Activated CD4-positive, CD25-positive, alpha-beta regulatory T cell (primary cell): ENCODE data around the gene TOX3.

Experiments
- DNase-seq, 4 experiments: peaks; one replicate each; lab custom pipeline; 2025; lab: John Stamatoyannopoulos, UW

TOX3 gene

DNA sequence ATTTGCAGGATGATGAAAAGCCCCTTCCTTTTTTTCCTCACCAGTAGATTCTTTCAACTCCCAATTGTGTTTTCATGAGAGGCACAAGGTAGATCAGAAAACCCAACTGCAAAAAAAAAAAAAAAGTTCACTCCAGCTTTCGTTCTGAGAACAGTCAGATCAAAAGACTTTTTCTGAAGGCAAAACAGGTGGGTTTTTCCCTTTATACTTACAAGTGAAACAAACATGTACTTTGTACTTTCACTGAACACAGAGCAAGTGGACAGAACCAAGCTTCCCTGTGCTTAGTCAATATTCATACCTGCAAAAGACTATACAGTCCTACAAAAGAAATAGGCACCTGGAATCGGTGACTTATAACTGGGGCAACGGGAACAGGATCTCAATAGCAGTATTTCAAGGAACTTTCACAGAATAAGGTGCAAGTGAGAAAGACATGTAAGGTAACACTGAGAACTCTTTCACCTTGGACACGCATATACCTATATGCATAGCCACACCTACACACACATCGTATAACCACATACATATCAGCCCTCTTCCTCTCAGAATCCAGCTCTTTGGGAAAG is 54.1 kb downstream of the TOX3 start:
- no peak for DNase-seq

DNA sequence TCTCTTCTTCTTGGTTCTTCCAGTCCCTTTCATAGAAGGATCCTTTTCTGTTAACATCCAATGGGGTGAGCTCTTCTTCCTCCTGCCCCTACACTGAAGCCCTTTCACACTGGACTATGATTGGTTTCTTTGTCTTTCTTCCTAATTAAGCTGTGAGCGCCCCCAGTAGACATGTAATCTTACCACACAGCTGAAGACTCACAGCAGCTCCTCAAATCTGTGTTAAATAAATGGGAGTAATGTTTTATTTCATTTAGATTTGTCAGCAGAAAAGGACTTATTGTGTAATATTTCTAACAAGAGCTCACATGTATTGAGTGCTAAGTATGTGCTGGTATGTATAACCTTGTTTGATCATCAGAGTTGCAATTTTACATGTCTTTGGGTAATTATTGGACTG is 55.7 kb downstream of the TOX3 start:
- no peak for DNase-seq

DNA sequence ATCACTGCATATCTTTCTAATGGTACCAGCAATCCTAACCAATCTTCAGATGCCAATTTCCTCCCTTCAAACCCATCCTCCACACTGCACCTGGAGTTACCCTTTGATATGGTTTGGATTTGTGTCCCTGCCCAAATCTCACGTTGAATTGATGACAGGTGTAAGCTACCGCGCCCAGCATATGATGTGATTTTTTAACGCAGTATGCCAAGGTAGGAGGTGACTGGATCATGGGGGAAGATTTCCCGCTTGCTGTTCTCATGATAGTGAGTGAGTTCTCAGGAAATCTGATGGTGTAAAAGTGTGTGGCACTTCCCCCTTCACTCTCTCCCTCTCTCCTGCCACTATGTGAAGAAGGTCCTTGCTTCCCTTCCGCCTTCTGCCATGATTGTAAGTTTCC is 57.0 kb downstream of the TOX3 start:
- DNase-seq, result no peak

DNA sequence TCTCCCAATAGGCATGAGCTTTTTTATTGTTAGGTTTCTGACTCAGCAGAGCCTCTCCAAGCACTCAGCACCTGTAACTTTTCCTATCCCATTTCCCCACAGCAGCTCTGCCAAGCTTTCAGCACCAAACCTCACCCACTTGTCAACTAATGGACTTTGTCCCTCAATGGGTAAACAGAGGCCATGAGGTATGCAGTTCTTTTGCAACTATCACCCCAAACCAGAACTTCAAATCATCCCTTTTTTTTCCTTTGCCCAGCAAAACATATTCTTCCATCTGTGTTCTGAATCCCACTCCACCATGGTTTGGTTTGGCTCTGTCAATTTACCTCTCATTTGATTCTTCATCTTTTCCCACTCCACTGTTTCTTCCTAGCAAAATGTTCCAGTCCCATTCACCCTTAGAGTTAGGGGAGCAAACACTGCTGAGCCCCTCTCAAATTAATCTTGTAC is 58.1 kb downstream of the TOX3 start:
- no peak for DNase-seq

DNA sequence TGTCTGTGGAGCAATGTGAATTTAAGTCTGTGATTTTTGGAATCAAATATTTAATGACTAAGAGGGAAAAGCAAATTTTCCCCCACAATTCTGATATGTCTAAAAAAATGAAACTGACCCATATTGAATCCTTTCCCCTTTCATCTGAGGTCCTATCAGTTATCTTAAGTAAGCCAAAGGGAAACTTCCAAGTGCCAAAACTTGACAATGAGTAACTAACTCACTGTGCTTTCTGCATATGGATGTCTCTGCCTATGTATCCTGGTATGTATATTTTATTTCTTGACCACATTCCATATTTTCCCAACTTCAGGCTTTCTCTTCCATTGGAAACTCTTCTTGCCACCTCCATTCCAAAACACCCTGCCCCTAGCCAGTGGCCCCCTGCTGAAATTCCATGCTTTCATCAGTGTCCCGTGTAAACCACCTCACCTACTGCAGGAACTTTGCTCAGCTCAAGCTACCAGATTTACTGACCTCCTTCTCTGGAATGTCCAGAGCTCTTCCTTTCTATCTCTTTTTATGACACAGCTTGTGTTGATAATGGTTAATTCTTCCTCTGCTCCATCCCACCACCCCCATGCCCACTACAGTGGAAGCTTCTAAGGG is 59.0 kb downstream of the TOX3 start:
- DNase-seq, result no peak

DNA sequence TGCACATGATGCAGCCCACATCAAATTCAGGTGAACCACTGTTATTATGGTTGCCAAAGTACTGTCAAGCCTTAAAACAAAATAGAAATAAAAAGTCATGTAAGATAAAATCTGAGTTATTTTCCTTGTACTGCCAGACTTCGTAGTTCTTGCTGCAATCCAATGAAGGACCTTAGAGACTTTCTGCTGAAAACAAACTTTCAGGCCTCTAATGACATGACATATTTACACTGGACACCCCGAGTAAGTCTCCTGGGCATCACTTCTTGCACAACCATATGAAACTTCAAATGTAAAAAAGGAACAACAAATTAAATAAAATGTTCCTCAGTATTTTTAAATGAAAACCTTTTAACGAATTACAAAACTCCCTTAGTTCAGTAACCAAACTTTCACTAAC is 66.7 kb downstream of the TOX3 start:
- DNase-seq, result no peak

DNA sequence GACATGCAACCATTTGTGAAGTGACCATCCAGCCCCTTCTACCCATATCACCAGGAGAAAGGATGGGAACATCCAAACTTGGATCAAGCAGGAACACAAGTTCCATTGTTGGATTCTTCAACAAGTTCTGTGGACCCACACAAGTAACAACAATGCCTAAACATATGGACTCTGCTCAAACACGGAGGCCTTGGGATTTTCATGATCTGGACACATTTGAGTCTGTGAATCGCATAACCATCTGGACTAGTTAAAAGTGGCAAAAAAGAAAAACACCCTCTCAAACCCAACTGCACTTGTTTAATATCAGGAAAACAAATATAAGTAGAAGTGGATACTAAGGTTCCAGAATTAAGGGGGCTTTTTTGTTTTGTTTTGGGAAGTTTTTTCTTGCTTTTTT is 70.8 kb downstream of the TOX3 start:
- DNase-seq, result no peak

DNA sequence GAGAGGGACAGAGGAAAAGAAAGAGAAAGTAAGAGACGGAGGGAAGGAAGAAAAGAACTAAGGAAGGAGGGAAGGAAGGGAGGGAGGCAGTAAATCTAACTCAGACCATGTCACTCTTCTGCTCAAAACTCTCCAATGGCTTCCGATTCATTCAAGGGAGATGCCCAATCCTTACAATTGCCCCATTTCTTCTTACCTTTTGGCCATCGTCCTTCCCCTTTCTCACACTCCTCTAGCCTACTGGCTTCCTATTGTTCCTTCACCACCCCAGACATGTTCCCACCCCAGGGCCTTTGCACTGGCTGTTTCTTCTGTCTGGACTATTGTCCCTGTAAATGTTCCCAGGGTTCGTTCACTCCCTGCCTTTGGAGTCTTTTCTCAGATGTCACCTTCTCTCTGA is 72.3 kb downstream of the TOX3 start:
- no peak for DNase-seq

DNA sequence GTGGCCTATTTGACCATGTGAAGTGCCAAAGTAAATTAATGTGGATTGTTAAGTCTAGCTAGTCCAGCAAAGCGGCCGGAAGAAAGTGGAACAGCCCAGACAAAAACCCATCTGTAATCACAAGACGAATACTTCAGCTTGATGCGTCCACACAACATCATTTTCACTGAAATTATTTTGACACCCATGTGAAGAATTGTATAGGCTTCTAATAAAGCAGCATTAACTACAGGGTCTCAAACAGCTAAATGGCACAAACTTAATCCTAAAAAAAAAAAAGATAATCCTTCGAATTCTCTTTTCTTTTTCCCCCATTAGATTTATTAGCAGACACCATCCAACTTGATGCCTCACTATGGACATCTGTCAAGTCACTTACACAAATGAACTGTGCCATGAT is 73.8 kb downstream of the TOX3 start:
- no peak for DNase-seq

DNA sequence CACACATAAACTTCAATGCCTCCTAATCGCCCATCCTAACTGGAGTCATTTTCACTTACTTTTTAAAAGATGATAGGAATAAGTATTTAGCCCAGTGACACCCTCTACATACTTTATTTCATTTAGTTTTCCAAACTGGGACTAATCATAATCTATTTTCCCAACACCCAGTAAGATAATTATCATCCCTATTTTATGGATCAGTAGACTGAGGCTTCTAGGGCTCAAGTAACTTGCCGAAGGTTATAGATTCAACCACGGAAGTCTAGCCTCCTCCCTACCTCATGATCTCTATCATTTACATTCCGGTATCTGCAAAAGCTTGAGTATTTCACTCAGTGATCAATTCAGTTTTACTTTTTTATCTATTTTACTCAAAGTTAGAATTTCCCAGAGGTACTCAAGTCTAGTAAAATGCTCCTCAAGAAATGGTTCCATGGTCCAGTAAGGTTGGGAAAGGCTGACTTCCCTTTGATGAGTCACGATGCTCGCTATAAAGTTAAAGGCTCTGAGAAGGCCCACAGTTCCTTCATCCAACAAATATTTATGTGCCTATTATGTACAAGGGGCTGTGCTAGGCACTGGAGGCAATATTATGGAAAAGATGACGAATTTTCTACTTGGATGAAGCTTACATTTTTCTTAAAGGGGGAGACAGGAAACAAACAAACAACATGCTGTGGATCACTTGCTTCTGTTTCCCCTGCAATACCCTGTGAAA is 75.1 kb downstream of the TOX3 start:
- DNase-seq, result no peak

DNA sequence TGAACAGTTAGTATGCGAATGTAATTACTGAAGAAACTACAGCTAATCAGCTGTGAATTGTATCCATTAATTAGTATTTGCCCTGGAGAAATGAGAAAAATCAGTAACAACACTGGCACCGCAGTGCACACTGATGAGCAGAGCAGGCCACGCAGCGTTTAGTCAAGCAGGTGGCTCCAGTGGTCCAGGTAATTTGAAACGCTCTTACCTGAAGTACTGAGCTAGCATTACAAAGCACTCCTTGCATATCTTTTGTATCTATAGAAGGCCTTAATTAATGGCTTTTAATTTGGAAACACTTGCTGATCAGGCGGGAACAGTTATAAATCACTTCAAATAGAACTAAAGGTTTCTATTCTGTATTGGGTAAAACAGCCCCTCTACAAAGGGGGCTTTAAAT is 76.4 kb downstream of the TOX3 start:
- DNase-seq, result no peak

DNA sequence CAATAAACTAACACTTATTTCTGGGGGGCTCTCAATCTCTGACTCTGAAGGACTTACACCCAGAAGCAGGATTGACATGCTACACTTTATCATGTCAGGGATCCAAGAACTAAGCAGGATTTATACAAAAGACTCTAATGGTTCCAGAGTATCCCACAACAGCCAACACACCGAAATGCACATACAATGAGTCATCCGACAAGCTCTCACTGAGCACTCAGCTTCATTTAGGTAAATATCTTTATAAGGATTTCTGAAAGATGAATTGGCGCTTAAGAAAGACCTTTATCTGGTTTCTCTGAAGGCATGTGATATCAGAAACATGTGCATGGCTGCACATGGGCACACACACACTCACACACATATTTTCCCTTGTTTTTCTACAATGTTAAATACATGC is 77.2 kb downstream of the TOX3 start:
- DNase-seq, result no peak

DNA sequence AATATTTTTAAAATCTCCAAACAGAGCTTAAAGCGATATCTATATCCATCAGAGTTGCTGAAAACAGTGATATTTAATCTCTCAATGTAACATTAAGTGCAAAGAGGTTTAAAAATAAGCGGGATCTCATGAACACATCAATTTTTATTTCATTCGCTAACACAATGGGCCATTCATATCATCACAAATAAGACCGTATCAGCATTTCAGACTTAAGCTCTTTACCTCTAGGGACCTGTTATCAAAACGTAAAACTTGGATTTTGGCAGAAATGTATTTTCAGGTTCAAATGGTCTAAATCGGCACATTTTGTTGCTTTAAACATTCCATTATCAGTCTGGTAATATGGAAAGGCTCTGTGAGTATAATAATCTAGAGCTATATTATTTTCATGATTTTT is 77.9 kb downstream of the TOX3 start:
- DNase-seq, result no peak

DNA sequence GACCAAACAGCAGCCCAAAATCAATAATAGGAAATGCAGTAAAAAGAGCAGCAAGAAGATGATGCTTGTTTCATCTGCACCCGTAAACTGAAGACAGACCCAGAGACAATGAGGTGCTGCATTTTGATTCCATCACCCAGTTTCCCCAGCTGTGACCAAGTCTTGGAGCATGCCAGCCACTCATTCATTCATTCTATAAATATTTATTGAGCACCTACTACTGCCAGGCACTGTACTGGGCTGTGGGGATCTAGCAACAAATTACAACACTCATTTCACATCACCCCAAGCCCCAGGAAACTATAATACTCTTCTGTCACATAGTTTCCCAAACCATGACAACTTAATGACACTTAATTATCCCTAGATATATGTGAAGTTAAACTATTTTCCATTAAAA is 79.2 kb downstream of the TOX3 start:
- no peak for DNase-seq

DNA sequence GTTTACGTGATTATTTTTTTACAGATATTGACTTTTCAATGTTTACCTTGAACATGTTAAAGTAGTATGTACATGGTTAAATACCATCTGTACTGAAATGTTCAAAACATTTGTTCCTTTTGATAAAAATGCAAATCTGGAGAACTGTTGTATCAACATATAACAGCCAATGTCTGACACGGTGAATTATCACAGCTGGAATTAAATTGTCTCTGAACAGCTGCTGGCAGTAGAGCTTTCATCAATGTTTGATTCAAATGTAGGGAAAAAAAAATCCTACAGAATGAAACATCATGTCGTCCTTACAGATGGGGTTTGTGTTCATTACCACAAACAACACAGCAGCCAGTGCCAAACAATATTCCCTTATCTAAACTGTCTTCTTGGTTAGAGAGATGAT is 79.9 kb downstream of the TOX3 start:
- no peak for DNase-seq

DNA sequence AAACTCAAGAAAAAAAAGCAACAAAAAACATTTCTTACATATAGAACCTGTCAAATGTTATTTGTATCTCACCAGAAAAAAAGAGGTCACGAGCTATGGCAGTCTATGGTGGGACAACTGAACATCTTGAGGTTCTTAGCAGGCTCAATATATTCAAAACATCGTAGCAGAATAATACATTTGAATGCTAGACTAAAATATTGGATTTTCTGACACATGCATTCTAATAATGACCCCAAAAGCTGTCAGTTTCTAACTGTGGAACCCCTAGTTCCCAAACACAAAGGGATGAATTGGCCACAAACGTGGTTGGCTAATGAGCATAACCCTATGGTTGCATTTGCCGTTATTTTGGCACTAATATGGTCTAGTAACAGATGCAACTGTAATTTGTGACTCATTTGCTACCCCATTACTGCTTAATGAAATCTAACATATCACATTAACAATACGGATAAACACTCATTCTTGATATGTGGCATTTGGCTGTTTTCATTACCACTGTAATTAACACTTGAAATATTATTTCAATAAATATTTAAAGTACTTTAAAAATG is 81.2 kb downstream of the TOX3 start:
- no peak for DNase-seq

DNA sequence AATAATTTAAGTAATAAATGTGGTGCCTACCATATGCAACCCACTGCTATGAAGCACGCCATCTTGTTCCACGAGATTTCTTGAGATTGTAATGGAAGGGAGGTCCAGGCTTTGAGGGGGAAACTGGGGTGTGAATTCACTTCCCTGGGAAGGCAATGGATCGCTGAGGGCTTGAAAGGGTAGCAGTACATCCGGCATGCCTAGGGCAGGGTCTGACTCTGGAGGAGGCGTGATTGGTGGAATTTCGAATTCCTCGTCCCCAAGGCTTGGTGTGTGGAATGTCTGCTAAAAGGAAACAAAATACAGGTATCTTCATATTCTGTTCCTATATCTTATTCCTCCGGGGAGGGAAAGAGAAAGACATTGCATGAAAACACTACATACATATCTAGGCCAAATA is 83.0 kb downstream of the TOX3 start:
- no peak for DNase-seq

DNA sequence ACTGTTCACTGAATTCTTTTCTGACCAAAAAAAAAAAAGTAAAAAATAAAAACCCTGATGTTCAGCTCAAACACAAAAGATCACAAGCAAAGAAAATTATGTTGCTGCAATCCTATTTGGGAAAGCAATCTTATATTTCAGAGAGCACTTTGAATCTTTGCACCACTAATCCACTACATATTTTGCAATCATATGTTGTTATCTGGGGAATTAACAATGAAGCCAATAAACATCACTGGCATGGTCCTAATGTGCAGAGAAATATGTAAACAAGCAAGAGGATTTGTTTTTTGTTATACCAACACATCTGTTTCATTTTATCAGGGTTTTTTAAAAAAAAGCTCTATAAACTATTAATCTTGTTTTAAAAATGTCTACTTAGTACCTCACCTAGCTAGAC is 84.1 kb downstream of the TOX3 start:
- DNase-seq, result no peak

DNA sequence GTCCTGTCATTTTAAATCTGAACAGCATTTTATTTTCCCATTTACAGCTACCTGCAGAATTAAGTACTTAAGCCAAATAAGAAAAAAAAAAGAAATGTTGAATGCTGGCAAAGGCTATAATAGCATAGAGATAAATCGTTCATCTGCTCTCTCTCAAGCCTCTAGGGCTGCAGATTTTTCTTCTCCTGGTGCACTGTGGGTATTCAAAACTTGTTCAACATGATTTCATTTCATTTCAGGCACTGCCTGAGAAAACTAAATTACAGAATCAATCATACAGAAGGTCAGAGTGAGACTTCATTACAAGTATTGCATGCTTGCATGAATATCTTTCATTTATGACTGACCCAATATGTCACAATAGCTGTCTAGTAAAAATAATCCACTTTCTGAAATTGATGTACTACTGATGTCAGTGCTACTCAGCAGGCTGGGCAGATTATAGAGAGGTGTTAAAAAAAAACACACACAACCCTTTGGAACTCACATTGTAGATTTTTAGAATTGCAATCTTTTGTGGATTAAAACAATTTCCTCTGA is 86.2 kb downstream of the TOX3 start:
- no peak for DNase-seq

DNA sequence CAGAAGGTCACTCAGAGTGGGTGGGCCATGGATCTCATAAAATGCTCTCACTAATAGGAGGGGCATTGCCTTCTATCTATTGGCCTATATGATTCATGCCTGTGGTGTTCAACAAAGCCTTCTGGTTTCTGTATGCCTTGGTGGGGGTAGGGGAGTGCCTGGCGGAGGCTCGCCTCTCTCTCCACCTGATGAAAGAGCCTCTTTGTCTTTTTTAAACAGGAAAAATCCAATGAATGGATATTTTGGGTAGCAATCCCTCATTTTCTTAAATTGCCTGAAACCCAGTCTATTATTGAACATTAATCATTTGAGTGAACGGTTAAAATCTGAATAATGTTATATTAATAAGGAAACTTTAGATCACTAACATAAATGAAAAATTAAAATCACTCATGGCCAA is 90.6 kb downstream of the TOX3 start:
- DNase-seq, result no peak

DNA sequence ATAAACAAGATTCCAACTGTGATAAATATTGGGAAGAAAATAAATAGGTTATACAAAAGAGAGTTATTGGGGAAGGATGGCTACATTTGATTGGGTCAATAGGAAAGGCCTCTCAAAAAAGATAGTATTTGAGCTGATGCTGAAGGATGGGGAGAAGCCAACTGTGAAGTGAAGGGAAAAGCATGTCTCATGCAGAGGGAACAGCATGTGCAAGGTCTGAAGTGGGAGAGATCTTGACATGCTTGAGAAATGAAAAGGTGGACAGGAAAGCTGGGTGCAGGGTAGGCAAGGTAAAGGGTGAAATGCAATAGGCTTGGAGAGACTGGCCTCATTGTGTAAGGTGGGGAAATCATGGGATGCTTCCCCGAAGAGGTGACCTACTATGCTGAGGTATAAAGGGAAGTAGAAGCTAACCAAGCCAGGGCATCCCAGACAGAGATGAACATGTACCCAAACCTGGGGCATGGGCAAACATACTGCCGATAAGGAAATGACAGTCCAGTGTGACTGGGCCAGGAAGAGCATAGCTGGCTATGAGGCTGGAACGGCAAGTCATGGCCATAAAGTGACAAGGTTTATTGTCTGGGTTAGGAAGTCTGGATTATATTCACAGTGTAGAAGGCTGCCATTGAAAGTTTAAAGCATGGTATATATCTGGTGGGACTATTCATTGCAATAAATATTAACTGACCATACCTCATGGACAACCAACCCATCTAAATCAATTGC is 91.2 kb downstream of the TOX3 start:
- DNase-seq, result no peak

DNA sequence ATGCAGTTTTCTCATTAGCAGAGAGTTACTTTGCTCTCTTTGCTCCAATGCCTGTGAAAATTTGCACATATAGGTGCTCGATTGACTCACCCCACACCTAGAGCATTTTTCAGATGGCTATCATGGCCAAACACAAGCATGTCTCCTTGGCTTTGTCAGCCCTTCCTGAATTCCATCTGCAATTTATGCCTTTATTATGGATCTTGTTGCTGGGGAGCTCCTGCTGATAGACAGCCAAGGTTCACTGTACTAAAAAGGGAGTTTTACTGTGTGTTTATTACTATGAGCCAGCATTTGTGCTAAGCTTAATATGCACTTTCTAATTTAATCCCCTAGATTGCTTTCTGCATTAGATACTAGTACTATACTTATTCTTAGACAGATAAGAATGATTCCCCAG is 93.3 kb downstream of the TOX3 start:
- no peak for DNase-seq
